Testis (tissue), 2 donors: ENCODE results near the gene PVR.
"Not testable (repeated sequence)": the region's sequence is repeated elsewhere in the genome, so short reads cannot be mapped to it uniquely, and the experiment has no call there.

ENCODE experiments used
- POLR2A ChIP-seq: fragments of 450-650 bp; IDR thresholded peaks from one replicate; pipeline ENCODE4 v1.6.1; 2017; ENCODE audit warnings: antibody characterized with exemption, mild to moderate bottlenecking, moderate library complexity
- TF ChIP-seq, protein P1 (sequence below), 3 experiments: fragments of 450-650 bp in 2 of 3; fragments of 200-600 bp in 1 of 3; sonication (generic) in 1 of 3; IDR thresholded peaks; one replicate each; pipeline ENCODE4 v1.5.1; 2016 to 2019; ENCODE audit warnings: antibody characterized with exemption in 3 of 3, mild to moderate bottlenecking in 2 of 3, moderate library complexity in 1 of 3

- TF ChIP-seq, protein P1, sequence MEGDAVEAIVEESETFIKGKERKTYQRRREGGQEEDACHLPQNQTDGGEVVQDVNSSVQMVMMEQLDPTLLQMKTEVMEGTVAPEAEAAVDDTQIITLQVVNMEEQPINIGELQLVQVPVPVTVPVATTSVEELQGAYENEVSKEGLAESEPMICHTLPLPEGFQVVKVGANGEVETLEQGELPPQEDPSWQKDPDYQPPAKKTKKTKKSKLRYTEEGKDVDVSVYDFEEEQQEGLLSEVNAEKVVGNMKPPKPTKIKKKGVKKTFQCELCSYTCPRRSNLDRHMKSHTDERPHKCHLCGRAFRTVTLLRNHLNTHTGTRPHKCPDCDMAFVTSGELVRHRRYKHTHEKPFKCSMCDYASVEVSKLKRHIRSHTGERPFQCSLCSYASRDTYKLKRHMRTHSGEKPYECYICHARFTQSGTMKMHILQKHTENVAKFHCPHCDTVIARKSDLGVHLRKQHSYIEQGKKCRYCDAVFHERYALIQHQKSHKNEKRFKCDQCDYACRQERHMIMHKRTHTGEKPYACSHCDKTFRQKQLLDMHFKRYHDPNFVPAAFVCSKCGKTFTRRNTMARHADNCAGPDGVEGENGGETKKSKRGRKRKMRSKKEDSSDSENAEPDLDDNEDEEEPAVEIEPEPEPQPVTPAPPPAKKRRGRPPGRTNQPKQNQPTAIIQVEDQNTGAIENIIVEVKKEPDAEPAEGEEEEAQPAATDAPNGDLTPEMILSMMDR (IDR thresholded peaks at IDR 0.05) = not testable (repeated sequence)
- not testable (repeated sequence) for TF ChIP-seq POLR2A
Measured at GRCh38 chr19:44709434-44710266, 65.9 kb downstream of the PVR start.
